ENCODE results near the gene TAS1R2.

The TAS1R2 gene

DNA sequence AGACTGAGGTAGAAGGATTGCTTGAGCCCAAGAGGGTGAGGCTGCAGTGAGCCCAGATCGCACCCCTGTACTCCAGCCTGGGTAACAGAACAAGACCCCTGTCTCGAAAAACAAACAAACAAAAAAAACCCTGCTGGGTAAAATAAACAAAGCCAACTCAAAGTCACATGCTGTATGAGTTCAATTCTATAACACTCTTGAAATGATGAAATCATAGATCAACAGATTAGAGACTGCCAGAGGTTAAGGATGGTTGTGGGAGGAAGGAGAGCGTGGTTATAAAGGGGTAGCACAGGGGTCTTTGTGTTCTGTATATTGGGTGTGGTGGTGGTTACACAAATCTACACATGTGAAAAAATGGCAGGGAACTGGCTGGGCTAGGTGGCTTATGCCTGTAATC is 62.5 kb downstream of the TAS1R2 start:
- DNase-seq, result no peak

DNA sequence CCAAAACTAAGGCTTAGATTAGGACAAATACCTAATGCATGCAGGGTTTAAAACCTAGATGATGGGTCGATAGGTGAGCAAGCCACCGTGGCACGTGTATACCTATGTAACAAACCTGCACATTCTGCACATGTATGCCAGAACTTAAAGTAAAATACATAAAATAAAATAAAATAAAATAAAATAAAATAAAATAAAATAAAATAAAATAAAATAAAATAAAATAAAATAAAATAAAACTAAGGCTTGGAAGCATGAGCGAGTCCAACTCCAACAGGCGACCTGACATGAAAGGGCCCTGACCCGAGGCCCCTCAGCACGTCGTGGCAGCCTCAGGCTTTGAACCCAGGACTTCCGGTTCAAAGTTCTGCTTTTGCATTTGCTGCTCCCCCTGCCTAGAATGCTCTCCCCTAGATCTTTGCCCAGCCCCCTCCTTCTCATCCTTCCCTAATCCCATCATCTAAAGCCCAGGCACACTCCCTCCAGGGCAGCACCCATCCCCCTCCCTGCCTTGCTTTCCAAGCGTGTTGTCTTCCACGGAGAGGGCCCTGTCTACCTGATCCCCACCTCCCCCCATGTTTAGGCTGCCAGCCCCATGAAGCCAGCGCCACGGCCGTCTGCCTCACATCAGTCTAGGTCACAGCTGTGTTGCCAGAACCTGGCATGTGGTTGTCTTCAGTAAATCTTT is 64.3 kb downstream of the TAS1R2 start:
- no peak for DNase-seq

DNA sequence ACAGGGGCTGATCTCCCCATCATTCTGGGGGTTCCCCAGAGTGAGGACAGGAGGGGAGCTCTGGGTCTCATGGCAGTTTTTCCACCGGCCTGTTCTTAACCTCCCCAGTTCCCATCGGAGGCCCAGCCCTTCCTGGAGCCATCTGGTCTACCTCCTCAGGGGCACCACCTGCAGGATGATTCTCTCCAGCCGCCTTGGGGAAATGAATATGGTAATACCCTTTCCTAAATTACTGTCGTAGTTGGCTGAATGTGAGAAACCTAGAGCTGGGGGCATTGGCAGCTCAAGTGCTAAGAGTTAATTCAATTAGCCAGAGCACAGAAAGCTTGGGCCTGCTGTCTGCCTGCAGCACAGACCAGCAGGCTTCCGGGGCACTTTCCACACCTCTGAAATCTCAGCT is 64.9 kb downstream of the TAS1R2 start:
- peak in 1 of 2 experiments; percentile 3 for DNase-seq

- DNase-seq, result no peak
These were observed 65.4 kb downstream of the TAS1R2 start for GRCh38 chr1:18794051-18794450.

DNA sequence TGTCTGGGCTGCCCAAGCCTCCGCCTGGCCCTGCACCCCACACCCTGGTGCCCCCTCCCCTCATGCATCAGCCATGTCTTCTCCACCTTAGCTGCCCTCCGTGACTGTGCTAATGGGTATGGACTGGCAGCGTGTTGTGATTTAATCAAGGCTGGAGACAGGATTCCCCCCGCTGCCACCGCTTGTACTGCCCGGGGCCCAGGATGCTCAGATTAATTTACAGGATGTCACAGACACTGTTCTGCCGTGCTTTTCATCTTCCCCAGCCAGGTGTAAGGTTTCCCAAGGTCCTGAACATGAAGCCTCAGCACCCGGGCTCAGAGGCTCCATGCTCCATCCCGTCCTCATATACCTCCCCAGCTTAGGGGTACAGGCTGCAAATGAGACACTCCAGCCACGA is 66.3 kb downstream of the TAS1R2 start:
- DNase-seq, result no peak

DNA sequence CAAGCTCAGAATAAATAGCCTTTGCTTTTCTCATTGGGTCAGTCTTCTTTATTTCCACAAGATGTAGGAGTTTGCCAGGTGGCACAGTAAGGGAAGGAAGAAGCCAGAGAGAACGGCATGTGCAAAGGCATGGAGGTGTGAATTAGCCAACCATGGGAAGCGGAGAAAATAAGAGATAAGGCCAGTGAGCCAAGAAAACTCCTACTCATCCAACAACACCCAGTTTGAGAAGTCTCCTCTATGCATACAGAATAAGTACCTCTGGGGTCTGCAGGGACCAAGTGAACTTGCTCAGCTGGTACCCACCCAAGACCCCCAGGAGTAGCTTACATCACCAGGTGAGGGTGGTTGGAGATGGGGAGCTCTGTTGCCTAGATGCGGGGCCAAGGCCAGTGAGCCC is 66.7 kb downstream of the TAS1R2 start:
- no peak for DNase-seq

Data from NCI-H1930 (cell line).